ENCODE results near the gene MAGI1.

DNA sequence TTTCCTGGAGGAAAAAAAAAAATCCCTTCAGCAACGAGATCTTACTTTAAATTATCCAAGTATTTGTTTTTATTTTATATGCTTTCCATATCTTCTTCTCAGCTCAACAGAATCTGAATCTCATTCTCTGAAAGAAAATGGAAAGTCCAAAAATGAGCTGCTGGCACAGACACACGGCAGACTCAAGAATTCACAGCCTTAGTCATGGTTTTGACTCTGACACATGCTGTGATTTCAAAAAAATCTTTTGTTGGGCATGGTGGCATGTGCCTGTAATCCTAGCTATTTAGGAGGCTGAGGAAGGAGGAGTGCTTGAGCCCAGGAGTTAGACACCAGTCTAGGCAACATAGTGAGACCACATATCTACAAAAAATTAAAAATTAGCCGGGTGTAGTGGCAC is 565.0 kb downstream of the MAGI1 start:
- TF ChIP-seq, protein P1, sequence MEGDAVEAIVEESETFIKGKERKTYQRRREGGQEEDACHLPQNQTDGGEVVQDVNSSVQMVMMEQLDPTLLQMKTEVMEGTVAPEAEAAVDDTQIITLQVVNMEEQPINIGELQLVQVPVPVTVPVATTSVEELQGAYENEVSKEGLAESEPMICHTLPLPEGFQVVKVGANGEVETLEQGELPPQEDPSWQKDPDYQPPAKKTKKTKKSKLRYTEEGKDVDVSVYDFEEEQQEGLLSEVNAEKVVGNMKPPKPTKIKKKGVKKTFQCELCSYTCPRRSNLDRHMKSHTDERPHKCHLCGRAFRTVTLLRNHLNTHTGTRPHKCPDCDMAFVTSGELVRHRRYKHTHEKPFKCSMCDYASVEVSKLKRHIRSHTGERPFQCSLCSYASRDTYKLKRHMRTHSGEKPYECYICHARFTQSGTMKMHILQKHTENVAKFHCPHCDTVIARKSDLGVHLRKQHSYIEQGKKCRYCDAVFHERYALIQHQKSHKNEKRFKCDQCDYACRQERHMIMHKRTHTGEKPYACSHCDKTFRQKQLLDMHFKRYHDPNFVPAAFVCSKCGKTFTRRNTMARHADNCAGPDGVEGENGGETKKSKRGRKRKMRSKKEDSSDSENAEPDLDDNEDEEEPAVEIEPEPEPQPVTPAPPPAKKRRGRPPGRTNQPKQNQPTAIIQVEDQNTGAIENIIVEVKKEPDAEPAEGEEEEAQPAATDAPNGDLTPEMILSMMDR (IDR thresholded peaks at IDR 0.05), result no peak
- no peak for TF ChIP-seq POLR2A (IDR thresholded peaks at IDR 0.05)

All from lower leg skin (tissue), 3 donors.